Mammary epithelial cell (primary cell): ENCODE data around the gene PHYKPL.
"Not testable (repeated sequence)": the region's sequence is repeated elsewhere in the genome, so short reads cannot be mapped to it uniquely, and the experiment has no call there.

Experiments used
- CTCF ChIP-seq, 2 donors: IDR thresholded peaks in 1 of 2; conservative IDR thresholded peaks in 1 of 2; 2 replicates each; pipeline ENCODE4 v1.5.1; 2011 to 2012; ENCODE audit warnings: inconsistent platforms in 2 of 2, low read length in 2 of 2, mild to moderate bottlenecking in 2 of 2, control low read depth in 1 of 2, low read depth in 1 of 2; ENCODE audit not compliant: insufficient read depth in 1 of 2; ENCODE audit errors: extremely low read depth in 1 of 2
- EZH2 ChIP-seq: IDR thresholded peaks from 2 replicates; pipeline ENCODE4 v1.6.1; 2012; ENCODE audit warnings: low read length, inconsistent platforms, borderline replicate concordance

GRCh38 chr5:178229111-178229510 is 3.5 kb downstream of the PHYKPL start:
- not testable (repeated sequence) for TF ChIP-seq CTCF (conservative IDR thresholded peaks at IDR 0.05 in 1 of 2, IDR thresholded peaks at IDR 0.05 in 1 of 2; ENCODE audit: extremely low read depth in 1 of 2, insufficient read depth in 1 of 2, low read depth in 1 of 2, low read length in 2 of 2); EZH2
